Testis (tissue), 2 donors: ENCODE data around the gene SLC35G3.

Experiments used
- CTCF ChIP-seq, 3 experiments: fragments of 450-650 bp in 2 of 3; fragments of 200-600 bp in 1 of 3; sonication (generic) in 1 of 3; IDR thresholded peaks; one replicate each; pipeline ENCODE4 v1.5.1; 2016 to 2019; ENCODE audit warnings: antibody characterized with exemption in 3 of 3, mild to moderate bottlenecking in 2 of 3, moderate library complexity in 1 of 3
- POLR2A ChIP-seq: fragments of 450-650 bp; IDR thresholded peaks from one replicate; pipeline ENCODE4 v1.6.1; 2017; ENCODE audit warnings: antibody characterized with exemption, mild to moderate bottlenecking, moderate library complexity

DNA sequence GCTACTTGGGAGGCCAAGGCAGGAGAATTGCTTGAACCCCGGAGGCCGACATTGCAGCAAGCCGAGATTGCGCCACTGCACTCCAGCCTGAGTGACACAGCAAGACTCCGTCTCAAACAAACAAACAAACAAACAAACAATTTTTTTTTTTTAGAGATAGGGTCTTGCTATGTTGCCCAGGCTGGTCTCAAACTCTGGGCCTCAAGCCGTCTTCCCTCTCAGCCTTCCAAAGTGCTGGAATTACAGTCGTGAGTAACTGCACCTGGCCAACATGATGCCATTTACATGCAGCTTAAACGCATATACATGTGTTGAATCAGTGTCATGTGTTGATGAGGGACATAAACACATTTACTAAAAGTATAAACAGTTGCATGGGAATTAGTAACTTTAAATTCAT lies 46.7 kb upstream of the SLC35G3 start:
- TF ChIP-seq CTCF (IDR thresholded peaks at IDR 0.05), result no peak
- no peak for TF ChIP-seq POLR2A
